Activated CD4-positive, alpha-beta T cell treated with anti-CD3 and anti-CD28 coated beads, Interleukin-10, Interleukin-2, amounts not matched to agents 100 ng/mL and 50 ng/mL, durations not matched to agents 16 hours and 8 hours (primary cell): ENCODE measurements around the gene OPCML.

Experiments
- DNase-seq: peaks from one replicate; pipeline ENCODE4 v3.0.0-alpha.2; 2020

OPCML gene

DNA sequence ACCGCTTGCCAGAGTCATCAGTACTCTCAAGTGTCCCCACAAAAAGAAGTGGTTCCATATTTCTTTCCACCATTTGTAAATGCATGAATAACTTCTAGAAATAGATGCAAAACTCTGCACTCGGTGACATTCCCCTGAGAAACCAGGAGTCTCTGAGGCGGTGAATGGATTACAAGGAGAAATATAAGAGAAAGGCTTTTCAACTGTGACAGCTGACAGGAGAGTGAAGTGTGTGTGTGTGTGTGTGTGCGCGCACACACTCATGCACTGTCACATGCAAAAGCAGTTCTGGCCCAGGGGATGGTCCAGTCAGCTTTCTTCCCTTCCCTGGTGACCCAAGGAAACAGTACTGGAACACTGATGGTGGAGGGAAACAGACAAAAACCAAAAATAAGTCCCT is 710.0 kb downstream of the OPCML start:
- DNase-seq = no peak

DNA sequence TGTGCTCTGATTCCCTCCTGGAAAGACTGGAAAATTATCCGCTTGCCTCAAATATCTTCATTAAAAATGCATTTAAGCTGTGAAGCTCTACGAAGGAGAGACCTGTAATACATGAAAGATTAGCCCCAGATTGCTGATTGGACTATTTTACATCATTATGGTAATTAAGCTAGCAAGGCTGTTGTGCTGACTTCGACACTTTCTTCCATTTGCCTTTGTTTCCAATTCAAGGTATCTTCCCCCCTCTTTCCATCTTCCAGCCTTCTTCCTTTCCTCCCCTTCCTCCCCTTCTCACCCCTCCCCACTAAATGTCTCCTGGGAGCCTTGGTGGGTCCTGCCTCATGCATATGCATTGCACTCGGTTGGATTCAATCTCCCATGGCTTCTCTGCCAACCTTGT is 710.8 kb downstream of the OPCML start:
- no peak for DNase-seq

DNA sequence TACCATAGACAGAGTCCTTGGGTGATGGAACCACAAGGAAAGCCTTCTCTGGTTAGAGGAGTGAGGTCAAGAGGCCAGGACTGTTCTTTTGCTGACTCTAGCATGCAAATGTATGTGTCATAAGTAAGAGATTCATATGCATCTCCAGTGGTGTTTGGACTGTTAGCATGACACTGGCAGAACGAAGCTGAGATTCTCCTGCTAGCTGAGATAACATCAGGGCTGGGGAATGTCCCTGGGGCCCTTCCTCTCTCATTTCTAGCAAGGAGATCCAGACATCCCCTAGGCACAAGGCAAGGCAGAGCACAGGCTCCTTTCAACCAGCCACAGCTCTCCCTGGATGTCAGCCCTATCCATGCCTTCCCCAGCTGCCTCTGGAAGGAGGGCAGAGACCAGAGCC is 711.3 kb downstream of the OPCML start:
- no peak for DNase-seq

DNA sequence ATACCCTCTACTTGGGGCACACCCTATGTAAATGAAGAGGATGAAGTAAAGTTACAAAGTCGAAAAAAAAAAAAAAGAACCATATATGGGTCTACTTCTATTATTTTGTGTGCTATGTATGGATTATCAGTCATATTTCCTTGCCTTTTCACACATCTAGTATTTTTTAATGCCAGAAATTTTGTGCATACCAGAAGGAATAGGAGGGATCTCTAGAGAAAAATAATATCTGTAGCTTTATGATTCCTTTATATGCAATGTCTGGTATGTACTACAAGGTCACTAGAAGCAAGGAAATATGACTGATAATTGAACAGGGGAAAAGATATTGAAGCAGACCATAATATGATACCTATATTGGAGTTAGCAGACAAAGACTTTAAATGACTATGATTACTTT is 713.4 kb downstream of the OPCML start:
- no peak for DNase-seq

DNA sequence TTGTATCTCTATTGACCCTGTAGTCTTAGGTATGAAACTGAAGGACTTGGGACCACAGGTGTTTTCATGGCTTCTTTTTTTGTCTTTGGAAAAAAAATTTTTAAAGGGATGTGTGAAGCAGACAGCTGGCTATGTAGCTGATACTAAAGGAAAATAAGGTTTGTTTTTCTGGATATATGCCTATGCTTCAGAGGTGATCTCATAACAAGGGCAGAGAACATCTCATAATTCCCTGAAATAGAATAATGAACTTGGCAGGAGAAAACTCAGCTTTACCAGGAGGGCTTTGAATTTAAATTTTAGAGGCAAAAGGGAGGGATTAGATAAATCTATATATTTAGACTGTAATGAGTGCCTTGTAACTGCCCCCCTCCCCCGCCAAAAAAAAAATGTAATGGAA is 714.9 kb downstream of the OPCML start:
- no peak for DNase-seq

DNA sequence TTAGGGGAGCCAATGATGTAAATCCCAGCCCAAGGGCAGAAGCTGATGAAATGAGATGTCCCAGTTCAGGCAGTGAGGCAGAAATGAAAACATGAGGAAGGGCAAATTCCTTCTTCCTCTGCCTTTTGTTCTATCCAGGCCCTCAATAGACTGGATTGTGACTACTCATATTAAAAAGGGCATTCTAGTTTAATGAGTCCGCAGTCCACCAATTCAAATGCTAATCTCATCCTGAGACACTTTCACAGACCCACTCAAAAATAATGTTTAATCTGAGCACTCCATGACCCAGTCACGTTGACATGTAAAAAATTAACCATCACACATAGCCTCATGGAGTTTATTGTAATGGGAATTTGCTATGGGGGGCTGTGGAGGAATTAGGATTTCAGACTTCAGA is 717.9 kb downstream of the OPCML start:
- no peak for DNase-seq

DNA sequence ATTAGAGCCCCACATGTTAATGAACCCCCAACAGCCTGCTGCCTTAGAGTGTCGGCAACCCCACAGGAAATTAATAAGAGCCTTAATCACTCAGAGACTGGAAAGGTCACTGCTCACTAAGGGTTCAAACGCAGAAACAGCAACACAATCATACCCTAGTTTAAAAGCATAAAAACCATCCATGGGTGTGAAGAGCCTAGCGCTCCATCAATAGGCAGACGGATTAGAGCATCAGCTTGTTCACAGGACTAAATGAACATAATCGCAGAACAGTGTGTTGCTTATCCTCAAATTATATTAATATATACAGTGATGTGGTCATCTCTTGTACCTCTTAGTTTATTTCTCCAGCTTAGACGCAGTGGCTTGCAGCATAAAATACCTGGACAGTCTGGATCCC is 720.7 kb downstream of the OPCML start:
- DNase-seq = no peak

DNA sequence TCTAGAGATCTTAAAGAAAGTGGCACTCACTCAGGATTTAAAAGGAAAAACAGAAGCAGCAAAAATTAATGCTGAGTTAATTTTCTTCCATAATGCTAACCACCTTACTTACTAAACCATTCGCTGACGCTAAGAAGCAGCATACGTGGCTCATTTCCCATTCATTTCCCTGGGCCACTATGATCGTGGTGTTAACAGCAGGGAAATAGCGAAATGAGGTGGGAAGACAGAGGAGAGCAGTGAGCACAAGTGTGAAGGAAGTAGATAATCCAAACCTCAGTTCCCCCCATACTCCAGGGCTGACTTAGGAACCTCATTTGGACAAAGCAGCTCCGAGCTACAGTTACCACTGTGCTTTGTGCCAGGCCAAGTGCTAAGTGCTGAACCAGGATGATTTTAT is 723.2 kb downstream of the OPCML start:
- DNase-seq = no peak

DNA sequence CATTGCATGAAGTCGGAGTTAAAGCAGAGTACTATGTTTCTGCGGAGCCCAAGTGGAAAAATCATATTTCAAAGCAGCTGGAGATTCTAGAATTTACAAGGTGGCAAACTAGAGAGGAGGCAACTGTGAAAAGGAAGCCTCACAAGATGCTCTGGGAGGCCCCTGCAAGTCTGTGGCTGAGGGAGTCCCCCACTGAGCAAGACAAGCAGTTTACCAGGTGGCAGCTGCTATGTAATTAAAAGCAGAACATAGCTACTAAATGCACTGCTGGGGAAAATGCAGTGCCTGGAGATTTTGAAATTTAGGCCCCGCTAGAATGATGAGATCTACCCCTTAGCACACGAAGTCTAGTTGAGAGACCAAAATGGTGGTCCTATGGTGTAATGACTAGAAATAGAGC is 728.0 kb downstream of the OPCML start:
- no peak for DNase-seq

DNA sequence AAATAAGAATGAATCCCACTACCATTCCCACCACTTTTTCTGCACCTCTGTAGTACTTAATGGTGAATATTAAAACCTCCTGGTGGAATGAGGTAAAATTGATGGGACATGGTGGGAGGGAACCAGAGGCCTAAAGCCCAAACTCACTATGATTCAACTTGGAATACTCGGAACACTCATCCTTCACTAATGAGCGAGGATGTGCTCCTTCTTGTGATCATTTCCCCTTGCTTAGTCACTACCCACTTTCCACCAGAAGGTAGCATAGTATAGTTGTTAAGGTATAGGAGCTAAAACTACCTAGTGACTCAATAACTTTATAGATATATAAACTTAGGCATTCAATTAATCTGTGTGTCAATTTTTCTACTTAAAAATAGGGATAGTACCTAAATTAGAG is 728.9 kb downstream of the OPCML start:
- DNase-seq = no peak

DNA sequence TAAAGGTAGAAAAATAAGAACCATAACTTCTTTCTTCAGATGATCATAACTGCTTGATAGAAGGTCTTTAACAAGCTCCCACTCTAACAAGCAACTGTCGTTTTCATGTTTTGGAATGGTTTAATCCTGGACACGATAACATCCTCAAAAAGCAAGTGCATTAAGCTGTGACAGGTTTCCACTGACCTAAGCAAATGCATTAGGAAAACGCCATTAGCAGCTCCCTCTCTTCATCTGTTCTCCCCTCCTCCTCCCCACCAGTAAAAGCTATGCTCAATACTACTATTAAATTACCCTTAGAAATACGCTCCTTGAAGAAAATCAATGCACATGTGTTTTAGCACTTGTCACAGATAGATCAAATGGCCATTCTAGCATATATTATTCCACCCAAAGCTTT is 729.4 kb downstream of the OPCML start:
- no peak for DNase-seq

DNA sequence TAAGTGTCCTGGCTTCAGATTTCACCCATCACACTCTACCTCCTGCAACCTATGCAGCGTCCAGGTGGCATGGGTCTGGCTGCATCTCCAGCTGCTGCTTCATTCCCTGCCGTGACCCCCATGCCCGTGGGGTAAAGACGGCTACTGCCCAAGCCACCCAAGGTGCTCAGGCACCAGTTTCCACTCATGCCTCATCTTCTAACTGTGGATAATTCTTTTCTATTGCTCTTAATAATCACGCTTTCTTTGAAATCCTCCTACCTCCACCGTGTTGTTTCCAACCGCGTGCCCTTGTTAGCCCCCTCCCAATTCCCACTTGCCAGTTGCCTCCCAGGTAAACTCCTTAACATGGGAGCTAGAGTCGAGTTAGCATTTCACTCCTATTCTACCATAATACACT is 738.5 kb downstream of the OPCML start:
- DNase-seq = no peak

DNA sequence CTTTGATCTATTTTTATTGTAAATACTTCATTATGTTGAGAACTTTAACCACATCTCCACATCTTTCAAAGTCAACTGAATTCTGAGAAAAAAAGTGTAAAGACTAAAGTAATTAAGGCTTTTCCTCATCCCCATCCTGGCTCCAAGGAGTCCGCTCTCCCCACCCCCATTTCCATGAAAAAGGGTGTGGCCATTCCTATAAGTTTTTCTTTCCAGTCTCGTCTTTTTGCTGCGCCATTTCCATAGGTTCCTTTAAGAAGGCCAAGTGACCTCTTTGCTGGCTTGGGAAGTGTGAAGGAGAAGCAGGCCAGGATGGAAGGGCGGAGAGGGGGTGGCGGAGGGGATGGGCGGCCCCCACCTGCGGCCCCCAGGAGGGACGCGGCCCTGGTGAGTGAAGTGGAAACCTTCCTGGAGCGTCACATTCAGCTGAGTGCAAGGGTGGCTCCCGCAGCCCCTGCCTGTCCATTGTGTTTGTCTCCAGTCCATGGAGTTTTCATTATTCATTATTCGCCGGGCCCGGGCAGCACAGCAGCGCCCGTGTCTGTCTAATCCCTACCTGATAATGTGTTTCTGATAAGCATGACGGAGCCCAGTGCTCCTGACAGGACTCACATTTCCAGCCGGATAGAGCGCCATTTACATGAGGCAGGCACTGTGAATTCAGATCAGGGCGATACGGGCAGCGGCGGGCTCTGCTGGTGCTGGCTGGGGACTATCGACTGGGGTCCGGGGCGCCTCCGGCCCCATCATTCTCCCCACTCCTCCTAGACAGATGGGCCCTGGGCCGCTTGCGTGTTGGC is 739.8 kb downstream of the OPCML start:
- DNase-seq = no peak

DNA sequence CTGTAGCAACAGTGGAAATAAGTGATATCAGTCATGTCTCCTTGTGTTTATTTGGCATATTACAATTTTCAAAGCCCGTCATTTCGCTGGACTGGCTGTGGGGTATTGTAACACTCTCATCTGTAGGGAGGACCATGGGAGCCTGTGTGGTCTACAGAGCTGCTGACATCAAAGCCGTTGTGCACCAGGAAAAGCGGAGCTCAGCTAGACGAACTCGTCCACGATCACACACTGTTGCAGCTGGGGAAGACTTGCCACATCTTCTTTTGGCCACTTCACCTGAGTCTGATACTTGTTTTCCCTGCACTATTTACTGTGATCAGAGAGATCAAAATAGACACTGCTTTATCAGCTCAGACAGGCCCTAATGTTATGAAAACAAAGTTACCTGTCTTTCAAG is 741.3 kb downstream of the OPCML start:
- no peak for DNase-seq

DNA sequence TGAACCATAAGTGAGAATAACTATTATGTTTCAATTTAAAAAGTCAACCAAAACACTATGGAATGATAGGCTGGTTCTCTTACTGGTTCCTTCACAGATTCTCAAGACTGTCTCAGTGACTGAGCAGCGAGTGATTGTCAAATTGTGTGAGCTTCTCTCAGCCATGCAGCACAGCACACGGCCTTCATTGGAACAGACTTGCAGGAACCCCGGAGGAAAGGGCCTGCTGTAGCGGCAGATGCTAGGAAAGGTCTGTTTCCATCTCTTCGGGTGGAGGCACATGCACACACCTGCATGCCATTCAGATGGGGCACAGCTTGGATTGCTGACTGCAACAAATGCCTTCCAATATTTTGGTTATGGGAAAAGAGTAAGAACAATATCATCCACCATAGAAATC is 741.8 kb downstream of the OPCML start:
- no peak for DNase-seq

DNA sequence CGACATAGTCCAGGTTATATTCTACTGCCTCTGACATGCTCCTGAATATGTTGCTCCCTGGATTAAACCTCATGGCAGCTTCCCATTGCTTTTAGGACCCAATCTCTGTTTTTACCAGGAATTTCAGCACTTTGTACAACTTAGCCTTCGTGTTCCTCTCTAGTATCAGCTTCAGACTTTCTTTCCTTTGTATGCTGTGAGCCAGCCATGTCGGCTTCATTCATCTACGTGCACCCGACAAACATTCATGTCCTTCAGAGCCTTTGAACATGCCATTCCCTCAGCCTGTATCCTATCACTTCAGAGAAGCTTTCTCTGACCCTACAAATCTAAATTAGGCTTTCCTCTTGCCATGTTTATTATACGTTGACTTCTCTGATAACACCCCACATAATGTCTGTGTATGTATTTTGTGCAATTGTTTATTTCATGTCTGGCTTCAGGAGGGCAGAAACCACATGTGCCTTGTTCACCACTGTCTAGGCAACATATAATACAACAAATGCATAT is 743.4 kb downstream of the OPCML start:
- DNase-seq = no peak

DNA sequence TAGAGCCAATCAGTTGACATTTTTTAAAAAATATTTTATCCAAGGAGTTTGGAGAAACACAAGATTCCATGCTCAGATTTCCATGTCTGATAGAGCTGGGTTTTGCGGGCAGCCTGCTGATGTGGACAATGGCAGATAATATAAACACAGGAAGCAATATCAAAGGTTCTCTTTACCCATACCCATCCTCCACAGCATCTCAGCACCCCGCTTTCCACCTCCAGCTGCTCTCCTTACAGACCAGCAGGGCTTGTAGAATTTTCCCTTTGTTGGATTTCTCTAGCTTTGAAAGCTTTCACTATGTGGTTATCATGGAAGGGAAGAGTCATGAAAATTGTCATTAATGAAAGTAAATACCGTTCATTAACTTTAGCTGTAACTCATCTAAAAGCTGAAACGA is 746.4 kb downstream of the OPCML start:
- DNase-seq = no peak

DNA sequence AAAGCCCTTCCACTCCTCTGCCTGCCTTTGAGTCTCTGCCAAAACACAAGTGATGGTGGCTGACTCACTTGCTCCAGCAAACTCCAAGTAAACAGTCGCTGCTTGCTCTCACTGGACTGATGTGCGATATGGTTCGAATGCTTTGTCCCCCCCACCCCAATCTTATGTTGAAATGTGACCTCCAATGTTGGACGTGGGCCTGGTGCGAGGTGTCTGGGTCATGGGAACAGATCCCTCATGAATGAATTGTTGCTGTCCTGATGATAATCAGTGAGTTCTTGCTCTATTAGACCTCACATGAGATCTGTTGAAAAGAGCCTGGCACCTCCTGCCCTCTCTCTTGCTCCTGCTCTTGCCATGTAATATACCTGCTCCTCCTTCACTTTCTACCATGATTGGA is 747.9 kb downstream of the OPCML start:
- no peak for DNase-seq

DNA sequence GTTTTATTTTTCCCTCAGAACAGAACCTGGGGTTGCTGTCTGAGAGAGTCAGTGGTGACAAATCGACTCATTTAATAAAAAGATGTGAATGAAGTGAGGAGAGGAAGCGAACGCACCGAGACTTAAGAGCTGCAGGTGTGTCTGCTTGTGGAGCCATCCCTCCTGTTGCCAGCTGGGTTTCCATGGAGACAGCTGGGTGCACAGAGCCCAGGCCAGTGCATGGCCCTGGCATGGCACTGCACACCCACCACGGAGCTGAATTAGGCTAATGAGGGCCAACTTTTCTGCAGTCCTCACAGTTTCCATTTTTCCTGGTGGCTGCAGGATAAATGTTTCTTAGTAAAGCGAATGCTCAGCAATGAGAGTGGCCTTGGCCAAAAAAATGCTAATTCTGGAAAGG is 750.2 kb downstream of the OPCML start:
- DNase-seq = no peak

DNA sequence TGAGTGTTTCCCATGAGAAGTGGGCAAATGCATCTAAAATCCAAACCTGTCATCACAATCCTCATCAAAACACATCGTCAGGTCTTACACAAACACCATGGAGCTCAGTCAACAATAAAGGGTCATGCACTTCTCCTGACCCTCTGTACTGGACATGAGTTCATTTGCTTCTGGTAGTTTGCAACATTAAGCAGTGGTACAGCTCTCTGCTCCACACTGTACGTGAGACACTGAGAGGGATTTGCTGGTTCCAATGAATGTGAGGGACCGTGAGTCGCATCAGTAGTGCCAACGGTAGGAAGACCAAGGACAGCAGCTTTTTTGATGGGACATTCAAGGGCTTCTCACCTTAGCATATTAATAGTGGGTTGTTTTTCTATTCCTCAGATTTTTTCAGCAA is 752.3 kb downstream of the OPCML start:
- no peak for DNase-seq

DNA sequence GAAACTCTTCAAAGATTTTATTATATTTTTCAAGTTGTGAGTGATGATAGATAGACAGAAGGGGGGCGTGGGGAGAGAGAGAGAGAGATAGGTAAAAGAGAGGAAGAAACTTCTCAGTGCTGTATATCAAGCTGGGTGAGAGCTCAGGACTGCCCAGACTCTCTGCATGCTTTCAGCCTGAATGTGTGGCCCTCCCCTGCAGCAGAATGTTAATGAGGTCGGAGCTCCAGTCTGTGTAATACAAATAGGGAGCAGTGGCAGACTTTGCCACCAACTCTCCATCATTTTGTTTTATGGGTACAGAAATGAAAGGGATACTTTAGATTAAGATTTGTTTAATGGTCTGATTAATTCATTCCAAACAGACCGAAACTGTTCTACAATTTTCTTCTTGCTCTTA is 752.8 kb downstream of the OPCML start:
- no peak for DNase-seq

DNA sequence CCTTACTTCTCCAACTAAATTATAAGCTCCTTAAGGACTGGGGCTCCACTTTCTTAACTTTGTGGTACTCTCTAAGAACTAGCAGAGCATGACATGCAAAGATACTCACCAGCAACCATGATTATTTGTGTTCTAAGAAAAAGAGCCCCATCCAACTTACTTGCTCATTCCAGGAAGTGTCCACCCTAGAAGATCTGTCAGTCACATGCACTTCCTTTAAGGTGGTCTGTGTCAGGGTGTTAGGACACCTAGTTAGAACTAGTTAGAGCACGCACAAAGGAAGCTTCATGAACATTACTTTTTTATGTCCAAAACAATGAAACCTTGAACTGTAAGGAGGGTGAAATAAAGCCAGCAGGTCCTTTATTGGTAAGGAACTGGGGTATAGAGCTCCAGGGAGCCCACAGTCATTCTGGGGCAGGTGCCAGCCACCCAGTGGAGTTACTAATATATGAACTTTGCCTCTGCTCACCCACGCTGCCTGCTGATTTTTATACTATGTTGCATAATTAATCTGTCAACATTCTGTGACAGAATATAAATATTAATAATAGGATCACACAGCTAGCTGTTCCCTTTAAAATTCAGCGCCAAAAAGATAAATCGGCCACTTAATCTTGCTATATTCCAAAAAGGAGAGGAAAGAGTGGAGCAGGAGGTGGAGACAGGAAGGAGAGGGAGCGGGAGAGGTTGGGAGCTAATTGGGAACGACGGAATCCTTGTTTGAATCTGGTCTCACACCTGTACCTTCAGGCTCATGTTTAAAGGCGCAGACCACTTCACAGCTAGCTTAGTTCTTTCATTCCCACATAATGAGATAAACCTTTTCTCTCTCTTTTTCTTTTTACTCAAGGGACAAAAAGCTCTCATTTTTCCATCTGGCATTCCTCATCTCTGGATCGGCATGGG is 755.0 kb downstream of the OPCML start:
- DNase-seq = no peak

DNA sequence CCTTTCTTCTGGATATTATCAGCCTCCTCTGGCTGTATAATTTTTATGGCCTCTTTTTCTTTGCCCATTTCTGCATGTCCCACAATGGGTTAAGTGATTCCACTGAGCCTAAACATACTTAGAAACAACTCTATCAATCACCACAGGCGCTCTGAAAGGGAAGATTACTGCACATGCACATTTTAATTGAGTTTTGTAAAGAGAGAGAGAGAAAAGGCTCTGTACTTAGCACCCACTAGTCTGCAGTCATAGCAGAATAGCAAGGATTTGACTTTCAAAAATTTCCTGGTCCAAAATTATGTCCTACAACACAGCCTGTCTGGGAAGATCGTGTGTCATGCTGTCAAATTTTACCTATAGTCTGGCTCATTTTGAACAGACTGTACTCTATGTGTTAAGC is 758.5 kb downstream of the OPCML start:
- DNase-seq = no peak
